Peyer's patch (tissue), 4 donors: ENCODE results near the gene TTC22.

Experiments
- POLR2A ChIP-seq, 2 donors: fragments of 450-650 bp; IDR thresholded peaks; one replicate each; pipeline ENCODE4 v1.5.1; 2017; ENCODE audit warnings: antibody characterized with exemption in 2 of 2, mild to moderate bottlenecking in 2 of 2, moderate library complexity in 2 of 2
- TF ChIP-seq, protein P1 (sequence below), 6 experiments: fragments of 450-650 bp in 4 of 6; fragments of 200-600 bp in 2 of 6; sonication (generic) in 1 of 6; IDR thresholded peaks; one replicate each; pipeline ENCODE4 v1.5.1; 2017 to 2019; ENCODE audit warnings: antibody characterized with exemption in 6 of 6, mild to moderate bottlenecking in 3 of 6, moderate library complexity in 1 of 6

DNA sequence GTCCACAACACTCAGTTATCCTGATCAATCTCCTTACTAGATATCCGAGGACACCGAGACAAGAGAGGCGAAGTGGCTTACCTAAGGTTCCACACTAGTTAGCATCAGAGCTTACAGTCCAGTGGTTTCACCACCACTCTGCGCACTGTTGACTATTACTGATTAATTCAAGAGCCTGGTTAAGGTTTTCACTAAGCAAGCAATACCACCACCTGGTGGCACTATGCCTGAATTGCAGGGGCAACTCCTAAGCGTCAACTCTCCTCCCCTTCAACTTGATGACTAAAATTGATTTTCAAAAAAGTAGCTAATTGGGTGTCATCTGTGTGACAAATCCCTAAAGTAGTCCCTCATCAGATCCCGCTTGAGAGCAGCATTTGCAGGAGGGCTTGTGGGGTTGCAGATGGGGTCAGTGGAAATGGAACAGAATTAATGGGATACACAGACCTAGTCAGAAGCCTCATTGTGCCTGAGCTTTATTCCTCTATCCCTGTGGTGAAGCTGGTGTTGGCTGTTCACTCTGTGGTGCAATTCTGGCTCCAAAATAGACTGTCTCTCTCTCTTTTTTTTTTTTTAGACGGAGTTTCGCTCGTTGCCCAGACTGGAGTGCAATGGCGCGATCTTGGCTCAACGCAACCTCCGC lies 9.1 kb downstream of the TTC22 start:
- TF ChIP-seq, protein P1, sequence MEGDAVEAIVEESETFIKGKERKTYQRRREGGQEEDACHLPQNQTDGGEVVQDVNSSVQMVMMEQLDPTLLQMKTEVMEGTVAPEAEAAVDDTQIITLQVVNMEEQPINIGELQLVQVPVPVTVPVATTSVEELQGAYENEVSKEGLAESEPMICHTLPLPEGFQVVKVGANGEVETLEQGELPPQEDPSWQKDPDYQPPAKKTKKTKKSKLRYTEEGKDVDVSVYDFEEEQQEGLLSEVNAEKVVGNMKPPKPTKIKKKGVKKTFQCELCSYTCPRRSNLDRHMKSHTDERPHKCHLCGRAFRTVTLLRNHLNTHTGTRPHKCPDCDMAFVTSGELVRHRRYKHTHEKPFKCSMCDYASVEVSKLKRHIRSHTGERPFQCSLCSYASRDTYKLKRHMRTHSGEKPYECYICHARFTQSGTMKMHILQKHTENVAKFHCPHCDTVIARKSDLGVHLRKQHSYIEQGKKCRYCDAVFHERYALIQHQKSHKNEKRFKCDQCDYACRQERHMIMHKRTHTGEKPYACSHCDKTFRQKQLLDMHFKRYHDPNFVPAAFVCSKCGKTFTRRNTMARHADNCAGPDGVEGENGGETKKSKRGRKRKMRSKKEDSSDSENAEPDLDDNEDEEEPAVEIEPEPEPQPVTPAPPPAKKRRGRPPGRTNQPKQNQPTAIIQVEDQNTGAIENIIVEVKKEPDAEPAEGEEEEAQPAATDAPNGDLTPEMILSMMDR (IDR thresholded peaks at IDR 0.05): peak; percentile 2 to 83 (median 60)
- TF ChIP-seq POLR2A (IDR thresholded peaks at IDR 0.05): no peak
